HepG2 (cell line): ENCODE measurements around the gene WDR93. TPM values are rescaled to one million over a fixed set of nuclear protein-coding genes. Genes with fewer than 3 reads are reported as not detected.
A peak's percentile ranks its signal among the peaks of the same experiment; 100 is the strongest.

Experiments used
- FOXA3 ChIP-seq: IDR thresholded peaks from 2 replicates; pipeline ENCODE4 v1.6.1; 2016; ENCODE audit warnings: missing genetic modification reagents, missing compliant biosample characterization
- GATAD1 ChIP-seq: IDR thresholded peaks from 2 replicates; pipeline ENCODE4 v1.6.1; 2016; ENCODE audit warnings: missing genetic modification reagents, missing compliant biosample characterization
- SP5 ChIP-seq: IDR thresholded peaks from 2 replicates; pipeline ENCODE4 v1.6.1; 2016; ENCODE audit warnings: low read depth, borderline replicate concordance
- TARDBP ChIP-seq: sonication (generic); formaldehyde crosslinking; IDR thresholded peaks from 2 replicates; pipeline ENCODE4 v1.8.0; 2022; ENCODE audit warnings: mild to moderate bottlenecking, missing genetic modification reagents
- ZHX1 ChIP-seq: sonication (generic); formaldehyde crosslinking; IDR thresholded peaks from 2 replicates; pipeline ENCODE4 v1.8.1; 2022; ENCODE audit warnings: low read depth, mild to moderate bottlenecking, missing genetic modification reagents
- ZNF205 ChIP-seq: IDR thresholded peaks from 2 replicates; pipeline ENCODE4 v1.6.1; 2018; ENCODE audit warnings: missing biosample characterization, missing genetic modification reagents
- ZNF609 ChIP-seq: sonication (generic); formaldehyde crosslinking; IDR thresholded peaks from 2 replicates; pipeline ENCODE4 v1.4.0; 2020; ENCODE audit warnings: mild to moderate bottlenecking, missing genetic modification reagents, borderline replicate concordance
- ZNF652 ChIP-seq: IDR thresholded peaks from 2 replicates; pipeline ENCODE4 v1.6.1; 2016; ENCODE audit warnings: low read depth, borderline replicate concordance
- ZNF761 ChIP-seq: sonication (generic); formaldehyde crosslinking; conservative IDR thresholded peaks from 2 replicates; pipeline ENCODE4 v1.4.0; 2020; ENCODE audit warnings: mild to moderate bottlenecking, missing genetic modification reagents
- polyA plus RNA-seq, 8 experiments: library from polyadenylated mRNA; depleted of rRNA in 3 of 8; stranded (reverse) in 7 of 8; unstranded in 1 of 8; fragments of >200 nt; fragmentation: Illumina TruSeq in 4 of 8; extraction: Trizol in 4 of 8; gene quantifications; 2 replicates each; pipeline versions ENCODE4 v1.2.1 to v1.2.3, GENCODE V29; 2011 to 2016; ENCODE audit warnings: low read depth in 4 of 8, missing spikeins in 1 of 8, mixed read lengths in 1 of 8; ENCODE audit not compliant: insufficient read depth in 1 of 8
- total RNA-seq, 5 experiments: library from RNA; depleted of rRNA; stranded (reverse); fragments of >200 nt; fragmentation: Illumina TruSeq; extraction: Trizol; gene quantifications; 2 replicates each; pipeline ENCODE4 v1.2.3, GENCODE V29; 2016; ENCODE audit warnings: low read depth in 1 of 5
- TF ChIP-seq, protein P1 (sequence below), 2 experiments: IDR thresholded peaks; 2 replicates each; pipeline ENCODE4 v1.6.1; 2011 to 2012; ENCODE audit warnings: low read length in 2 of 2, borderline replicate concordance in 1 of 2, low read depth in 1 of 2, mild to moderate bottlenecking in 1 of 2, moderate library complexity in 1 of 2
- TF ChIP-seq, protein P2 (sequence below), 2 experiments: sonication (generic) in 1 of 2; formaldehyde crosslinking in 1 of 2; IDR thresholded peaks; 2 replicates each; pipeline versions ENCODE4 v1.5.1 to v1.6.1; 2011 to 2020; ENCODE audit warnings: borderline replicate concordance in 1 of 2, low read depth in 1 of 2, low read length in 1 of 2, mild to moderate bottlenecking in 1 of 2, missing genetic modification reagents in 1 of 2, moderate library complexity in 1 of 2
- TF ChIP-seq, protein P3 (sequence below): sonication (generic); formaldehyde crosslinking; conservative IDR thresholded peaks from 2 replicates; pipeline ENCODE4 v1.4.0; 2020; ENCODE audit warnings: missing genetic modification reagents

WDR93 gene
- total and polyA plus RNA-seq, 2 of the 13 experiments (the other 11 are each of a cell fraction or from before 2014, with no cell fraction given): 0.07 TPM; not detected in 1

GRCh38 chr15:89680282-89680873 is 10.2 kb upstream of the WDR93 start (continued):
- TF ChIP-seq, protein P1, sequence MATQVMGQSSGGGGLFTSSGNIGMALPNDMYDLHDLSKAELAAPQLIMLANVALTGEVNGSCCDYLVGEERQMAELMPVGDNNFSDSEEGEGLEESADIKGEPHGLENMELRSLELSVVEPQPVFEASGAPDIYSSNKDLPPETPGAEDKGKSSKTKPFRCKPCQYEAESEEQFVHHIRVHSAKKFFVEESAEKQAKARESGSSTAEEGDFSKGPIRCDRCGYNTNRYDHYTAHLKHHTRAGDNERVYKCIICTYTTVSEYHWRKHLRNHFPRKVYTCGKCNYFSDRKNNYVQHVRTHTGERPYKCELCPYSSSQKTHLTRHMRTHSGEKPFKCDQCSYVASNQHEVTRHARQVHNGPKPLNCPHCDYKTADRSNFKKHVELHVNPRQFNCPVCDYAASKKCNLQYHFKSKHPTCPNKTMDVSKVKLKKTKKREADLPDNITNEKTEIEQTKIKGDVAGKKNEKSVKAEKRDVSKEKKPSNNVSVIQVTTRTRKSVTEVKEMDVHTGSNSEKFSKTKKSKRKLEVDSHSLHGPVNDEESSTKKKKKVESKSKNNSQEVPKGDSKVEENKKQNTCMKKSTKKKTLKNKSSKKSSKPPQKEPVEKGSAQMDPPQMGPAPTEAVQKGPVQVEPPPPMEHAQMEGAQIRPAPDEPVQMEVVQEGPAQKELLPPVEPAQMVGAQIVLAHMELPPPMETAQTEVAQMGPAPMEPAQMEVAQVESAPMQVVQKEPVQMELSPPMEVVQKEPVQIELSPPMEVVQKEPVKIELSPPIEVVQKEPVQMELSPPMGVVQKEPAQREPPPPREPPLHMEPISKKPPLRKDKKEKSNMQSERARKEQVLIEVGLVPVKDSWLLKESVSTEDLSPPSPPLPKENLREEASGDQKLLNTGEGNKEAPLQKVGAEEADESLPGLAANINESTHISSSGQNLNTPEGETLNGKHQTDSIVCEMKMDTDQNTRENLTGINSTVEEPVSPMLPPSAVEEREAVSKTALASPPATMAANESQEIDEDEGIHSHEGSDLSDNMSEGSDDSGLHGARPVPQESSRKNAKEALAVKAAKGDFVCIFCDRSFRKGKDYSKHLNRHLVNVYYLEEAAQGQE (IDR thresholded peaks at IDR 0.05; ENCODE audit: borderline replicate concordance in 1 of 2, low read depth in 1 of 2, low read length in 2 of 2): peak in 1 of 2 experiments; percentile 79; a peak in 3 of 4 replicates
- TF ChIP-seq ZHX1 (CRISPR knock-in tag) (peak; percentile 94), GATAD1 (0 out of 2 replicates have a peak, but pooled peaks have one; percentile 12), TARDBP (peak; percentile 44; the same call in 1 of the 2 replicates), FOXA3 (CRISPR knock-in tag) (peak; percentile 32; the same call in 1 of the 2 replicates), SP5 (CRISPR knock-in tag) (peak; percentile 27; the same call in 1 of the 2 replicates), ZNF205 (CRISPR knock-in tag) (peak; percentile 98), ZNF609 (CRISPR knock-in tag) (no peak; the same call in 1 of the 2 replicates), ZNF652 (CRISPR knock-in tag) (no peak), ZNF761 (CRISPR knock-in tag) (peak; percentile 93)
- TF ChIP-seq, protein P2, sequence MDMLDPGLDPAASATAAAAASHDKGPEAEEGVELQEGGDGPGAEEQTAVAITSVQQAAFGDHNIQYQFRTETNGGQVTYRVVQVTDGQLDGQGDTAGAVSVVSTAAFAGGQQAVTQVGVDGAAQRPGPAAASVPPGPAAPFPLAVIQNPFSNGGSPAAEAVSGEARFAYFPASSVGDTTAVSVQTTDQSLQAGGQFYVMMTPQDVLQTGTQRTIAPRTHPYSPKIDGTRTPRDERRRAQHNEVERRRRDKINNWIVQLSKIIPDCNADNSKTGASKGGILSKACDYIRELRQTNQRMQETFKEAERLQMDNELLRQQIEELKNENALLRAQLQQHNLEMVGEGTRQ (IDR thresholded peaks at IDR 0.05; ENCODE audit: low read depth, low read length): no peak
- TF ChIP-seq, protein P2 (CRISPR knock-in tag; IDR thresholded peaks at IDR 0.05; ENCODE audit: borderline replicate concordance): no peak
- TF ChIP-seq, protein P3, sequence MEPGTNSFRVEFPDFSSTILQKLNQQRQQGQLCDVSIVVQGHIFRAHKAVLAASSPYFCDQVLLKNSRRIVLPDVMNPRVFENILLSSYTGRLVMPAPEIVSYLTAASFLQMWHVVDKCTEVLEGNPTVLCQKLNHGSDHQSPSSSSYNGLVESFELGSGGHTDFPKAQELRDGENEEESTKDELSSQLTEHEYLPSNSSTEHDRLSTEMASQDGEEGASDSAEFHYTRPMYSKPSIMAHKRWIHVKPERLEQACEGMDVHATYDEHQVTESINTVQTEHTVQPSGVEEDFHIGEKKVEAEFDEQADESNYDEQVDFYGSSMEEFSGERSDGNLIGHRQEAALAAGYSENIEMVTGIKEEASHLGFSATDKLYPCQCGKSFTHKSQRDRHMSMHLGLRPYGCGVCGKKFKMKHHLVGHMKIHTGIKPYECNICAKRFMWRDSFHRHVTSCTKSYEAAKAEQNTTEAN (CRISPR knock-in tag): no peak
